Epithelial cell of esophagus (primary cell): ENCODE measurements around the gene KRT6C.

Experiments
- DNase-seq: peaks from one replicate; pipeline ENCODE4 v3.0.0; 2010; ENCODE audit warnings: low read depth
- H3K4me3 ChIP-seq: 2 replicates; pipeline ENCODE4 v1.5.1; 2011; ENCODE audit warnings: mild to moderate bottlenecking, low read length, control low read depth
- TF ChIP-seq, protein P1 (sequence below): IDR thresholded peaks from 2 replicates; pipeline ENCODE4 v1.5.1; 2011; ENCODE audit warnings: low read depth, mild to moderate bottlenecking, low read length, control low read depth, inconsistent platforms; ENCODE audit not compliant: insufficient read depth; ENCODE audit errors: missing control alignments

Gene KRT6C

DNA sequence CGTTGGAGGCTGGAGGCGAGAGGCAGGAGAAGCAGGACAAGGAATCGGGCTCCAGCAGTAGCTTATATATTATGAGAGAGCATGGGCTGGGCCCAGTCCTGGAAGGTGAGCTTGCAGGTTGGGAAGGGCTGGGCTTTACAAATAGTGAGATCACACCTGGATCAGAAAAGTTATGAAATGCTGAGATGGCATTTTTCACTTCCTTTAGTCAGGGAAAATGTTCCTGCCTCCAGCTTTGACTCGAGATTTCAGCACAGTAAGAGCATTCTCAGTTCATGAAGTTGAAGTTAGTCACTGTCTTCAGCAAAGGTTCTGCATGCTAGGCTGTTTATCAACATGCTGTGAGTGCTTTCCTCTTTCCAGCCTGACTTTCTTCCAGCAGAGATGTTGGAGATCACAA, at the start of gene KRT6C:
Gene KRT6C (minus strand): TSS at position 38 of the 400 bp plus-strand sequence. CDS start 68 bp downstream, outside the sequence.
- TF ChIP-seq, protein P1, sequence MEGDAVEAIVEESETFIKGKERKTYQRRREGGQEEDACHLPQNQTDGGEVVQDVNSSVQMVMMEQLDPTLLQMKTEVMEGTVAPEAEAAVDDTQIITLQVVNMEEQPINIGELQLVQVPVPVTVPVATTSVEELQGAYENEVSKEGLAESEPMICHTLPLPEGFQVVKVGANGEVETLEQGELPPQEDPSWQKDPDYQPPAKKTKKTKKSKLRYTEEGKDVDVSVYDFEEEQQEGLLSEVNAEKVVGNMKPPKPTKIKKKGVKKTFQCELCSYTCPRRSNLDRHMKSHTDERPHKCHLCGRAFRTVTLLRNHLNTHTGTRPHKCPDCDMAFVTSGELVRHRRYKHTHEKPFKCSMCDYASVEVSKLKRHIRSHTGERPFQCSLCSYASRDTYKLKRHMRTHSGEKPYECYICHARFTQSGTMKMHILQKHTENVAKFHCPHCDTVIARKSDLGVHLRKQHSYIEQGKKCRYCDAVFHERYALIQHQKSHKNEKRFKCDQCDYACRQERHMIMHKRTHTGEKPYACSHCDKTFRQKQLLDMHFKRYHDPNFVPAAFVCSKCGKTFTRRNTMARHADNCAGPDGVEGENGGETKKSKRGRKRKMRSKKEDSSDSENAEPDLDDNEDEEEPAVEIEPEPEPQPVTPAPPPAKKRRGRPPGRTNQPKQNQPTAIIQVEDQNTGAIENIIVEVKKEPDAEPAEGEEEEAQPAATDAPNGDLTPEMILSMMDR = no peak
- H3K4me3 ChIP-seq = peak within 1 kb of the TSS; percentile 12
- DNase-seq = peak; percentile 95

- H3K4me3 ChIP-seq = peak overlapping the region; percentile 75
- TF ChIP-seq, protein P1 = no peak
- peak; percentile 98 for DNase-seq
These were observed 48.9 kb upstream of the KRT6C start for GRCh38 chr12:52522346-52523011.

DNA sequence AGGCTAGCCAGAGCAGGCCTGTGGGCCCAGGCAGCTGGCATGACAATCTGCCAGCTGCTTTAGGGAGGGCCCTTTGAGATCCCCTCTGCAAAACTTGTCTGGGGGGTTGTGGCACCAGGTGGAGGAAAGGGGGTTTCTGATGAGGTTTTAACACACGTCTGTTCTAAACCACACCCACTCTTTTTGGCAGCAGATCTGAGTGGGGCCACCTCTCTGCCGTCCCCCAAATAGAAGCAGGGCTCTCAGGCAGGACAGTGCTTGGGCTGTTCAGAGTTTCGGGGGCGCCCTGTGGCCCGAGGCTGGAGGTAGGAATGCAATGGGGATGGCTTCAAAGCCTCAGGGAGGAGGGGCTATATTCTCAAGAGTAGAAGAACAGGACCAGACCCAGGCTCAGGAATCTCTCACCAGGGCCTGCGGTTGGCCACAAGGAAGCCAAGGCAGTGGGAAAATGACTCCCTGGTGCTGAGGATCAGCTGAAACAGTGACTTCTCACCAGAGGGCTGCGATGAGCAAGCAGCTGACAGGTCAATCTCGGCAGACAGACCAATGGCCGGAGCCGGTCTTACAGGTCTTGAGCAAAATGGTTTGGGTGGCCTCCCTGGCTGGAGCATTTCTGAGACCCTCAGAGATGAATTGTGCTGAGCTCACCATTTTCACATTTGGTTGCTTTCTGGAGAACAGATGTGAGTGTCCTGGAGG, 48.1 kb upstream of the KRT6C start:
- TF ChIP-seq, protein P1 = no peak

DNA sequence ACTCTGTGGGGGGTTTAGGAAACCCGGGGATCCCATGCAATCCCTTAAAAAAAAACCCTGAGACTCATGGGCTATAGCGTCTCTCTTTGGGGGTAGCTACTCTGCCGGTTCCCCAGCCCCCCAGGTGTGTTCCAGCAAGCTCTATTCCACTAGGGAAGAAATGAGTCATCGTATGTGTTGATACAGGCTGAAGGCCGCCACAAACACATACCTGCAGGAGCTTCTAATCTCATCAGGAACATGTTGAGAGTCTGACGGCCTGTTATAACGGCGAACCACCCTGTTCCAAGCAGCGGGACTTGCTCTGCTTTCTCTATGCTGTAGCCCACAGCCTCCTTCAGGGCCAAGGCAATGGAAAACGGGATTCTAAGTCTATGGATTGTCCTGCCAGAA, 47.6 kb upstream of the KRT6C start:
- peak; percentile 98 for DNase-seq
- H3K4me3 ChIP-seq = peak overlapping the region; percentile 75
- TF ChIP-seq, protein P1 = no peak

More for the DNA sequence above, 48.1 kb upstream of the KRT6C start:
- peak overlapping the region; percentile 75 for H3K4me3 ChIP-seq
- DNase-seq = peak; percentile 93

- peak within 1 kb of the TSS; percentile 75 for H3K4me3 ChIP-seq
- DNase-seq = peak; percentile 100
- TF ChIP-seq, protein P1 = no peak
These were observed 46.4 kb upstream of the KRT6C start, which contains the start of gene KRT5 for GRCh38 chr12:52519826-52520662. Gene KRT5, minus strand, starts transcription at chr12:52520394. Its CDS starts 98 bp downstream, at chr12:52520296.

- TF ChIP-seq, protein P1 = no peak
- no peak for DNase-seq
- H3K4me3 ChIP-seq = peak overlapping the region; percentile 75
These were observed 45.7 kb upstream of the KRT6C start for GRCh38 chr12:52519387-52519703.
